BJ (cell line): Measurements from ENCODE around the gene IL36A. TPM values are rescaled to one million over a fixed set of nuclear protein-coding genes. Genes with fewer than 3 reads are reported as not detected.

Experiments used
- CTCF ChIA-PET: fragments of 350-600 bp; formaldehyde crosslinking; extraction: SDS; loops from one replicate; lab custom pipeline; 2021; ENCODE audit warnings: antibody characterized with exemption, inconsistent platforms; lab: Yijun Ruan, JAX
- POLR2A ChIA-PET: fragments of 300-600 bp; sonication (Branson Sonifier 250); formaldehyde crosslinking; extraction: SDS; loops from one replicate; lab custom pipeline; 2021; ENCODE audit warnings: antibody characterized with exemption; lab: Charles Lee
- DNase-seq: peaks from one replicate; pipeline ENCODE4 v3.0.0-alpha.2; 2011; ENCODE audit warnings: low read depth
- H3K27me3 ChIP-seq: 2 replicates; pipeline ENCODE4 v1.6.0; 2011; ENCODE audit warnings: low read length; ENCODE audit not compliant: control insufficient read depth, insufficient read depth
- H3K36me3 ChIP-seq: 2 replicates; pipeline ENCODE4 v1.5.1; 2011; ENCODE audit warnings: low read length; ENCODE audit not compliant: control insufficient read depth, insufficient read depth
- H3K4me3 ChIP-seq: 2 replicates; pipeline ENCODE4 v1.5.1; 2011; ENCODE audit warnings: low read depth, mild to moderate bottlenecking, control low read depth, low read length
- polyA plus RNA-seq: library from polyadenylated mRNA; depleted of rRNA; stranded (reverse); fragments of >200 nt; gene quantifications from 2 replicates; pipeline ENCODE4 v1.2.3, GENCODE V29; 2011
- TF ChIP-seq, protein P1 (sequence below): IDR thresholded peaks from 2 replicates; pipeline ENCODE4 v1.5.1; 2011; ENCODE audit warnings: low read depth, mild to moderate bottlenecking, control low read depth, inconsistent platforms, low read length, moderate library complexity; ENCODE audit not compliant: insufficient read depth

IL36A gene
- polyA plus RNA-seq, 1 experiment = not detected

- no peak overlapping the region for H3K4me3 ChIP-seq
- DNase-seq = no peak
- peaks cover 5% of the 10 kb centered on the region; the same call in 1 of the 2 replicates for H3K27me3 ChIP-seq
- ChIA-PET CTCF (no interaction called here), POLR2A (no interaction called here)
- no peaks in the 10 kb centered on the region for H3K36me3 ChIP-seq
- TF ChIP-seq, protein P1, sequence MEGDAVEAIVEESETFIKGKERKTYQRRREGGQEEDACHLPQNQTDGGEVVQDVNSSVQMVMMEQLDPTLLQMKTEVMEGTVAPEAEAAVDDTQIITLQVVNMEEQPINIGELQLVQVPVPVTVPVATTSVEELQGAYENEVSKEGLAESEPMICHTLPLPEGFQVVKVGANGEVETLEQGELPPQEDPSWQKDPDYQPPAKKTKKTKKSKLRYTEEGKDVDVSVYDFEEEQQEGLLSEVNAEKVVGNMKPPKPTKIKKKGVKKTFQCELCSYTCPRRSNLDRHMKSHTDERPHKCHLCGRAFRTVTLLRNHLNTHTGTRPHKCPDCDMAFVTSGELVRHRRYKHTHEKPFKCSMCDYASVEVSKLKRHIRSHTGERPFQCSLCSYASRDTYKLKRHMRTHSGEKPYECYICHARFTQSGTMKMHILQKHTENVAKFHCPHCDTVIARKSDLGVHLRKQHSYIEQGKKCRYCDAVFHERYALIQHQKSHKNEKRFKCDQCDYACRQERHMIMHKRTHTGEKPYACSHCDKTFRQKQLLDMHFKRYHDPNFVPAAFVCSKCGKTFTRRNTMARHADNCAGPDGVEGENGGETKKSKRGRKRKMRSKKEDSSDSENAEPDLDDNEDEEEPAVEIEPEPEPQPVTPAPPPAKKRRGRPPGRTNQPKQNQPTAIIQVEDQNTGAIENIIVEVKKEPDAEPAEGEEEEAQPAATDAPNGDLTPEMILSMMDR = no peak
Measured at GRCh38 chr2:112993831-112994230, 11.4 kb upstream of the IL36A start.

- TF ChIP-seq, protein P1 = no peak
- Histone ChIP-seq H3K4me3 (no peak overlapping the region), H3K36me3 (no peaks in the 10 kb centered on the region), H3K27me3 (peaks cover 5% of the 10 kb centered on the region; the same call in 1 of the 2 replicates)
- DNase-seq = no peak
- ChIA-PET POLR2A (no interaction called here), CTCF (no interaction called here)
Measured at GRCh38 chr2:112994648-112995047, 10.6 kb upstream of the IL36A start.

DNA sequence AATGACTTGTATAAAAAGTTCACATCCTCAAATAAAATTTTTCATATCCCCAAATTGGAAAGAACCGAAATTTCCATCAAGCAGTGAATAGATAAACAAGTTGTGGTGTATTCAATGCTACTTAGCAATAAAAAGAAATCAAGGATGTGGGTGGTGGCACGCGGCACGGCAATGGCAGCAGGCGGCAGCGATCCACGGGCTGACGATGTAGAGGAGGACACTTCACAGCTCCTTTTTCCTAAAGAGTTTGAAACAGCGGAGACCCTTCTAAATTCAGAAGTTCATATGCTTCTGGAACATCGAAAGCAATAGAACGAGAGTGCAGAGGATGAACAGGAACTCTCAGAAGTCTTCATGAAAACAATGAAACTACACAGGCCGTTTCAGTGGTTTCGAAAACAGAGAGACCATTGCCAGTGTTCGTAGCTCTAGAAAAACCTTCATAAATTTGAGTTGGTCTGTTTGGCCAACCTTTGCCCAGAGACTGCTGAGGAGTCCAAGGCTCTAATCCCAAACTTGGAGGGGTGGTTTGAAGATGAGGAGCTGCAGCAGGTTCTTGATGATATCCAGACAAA, 9.8 kb upstream of the IL36A start:
- H3K4me3 ChIP-seq = no peak overlapping the region
- no peak for DNase-seq
- H3K36me3 ChIP-seq = no peaks in the 10 kb centered on the region
- TF ChIP-seq, protein P1 = no peak
- ChIA-PET CTCF (no interaction called here), POLR2A (no interaction called here)
- peaks cover 5% of the 10 kb centered on the region; the same call in 1 of the 2 replicates for H3K27me3 ChIP-seq

DNA sequence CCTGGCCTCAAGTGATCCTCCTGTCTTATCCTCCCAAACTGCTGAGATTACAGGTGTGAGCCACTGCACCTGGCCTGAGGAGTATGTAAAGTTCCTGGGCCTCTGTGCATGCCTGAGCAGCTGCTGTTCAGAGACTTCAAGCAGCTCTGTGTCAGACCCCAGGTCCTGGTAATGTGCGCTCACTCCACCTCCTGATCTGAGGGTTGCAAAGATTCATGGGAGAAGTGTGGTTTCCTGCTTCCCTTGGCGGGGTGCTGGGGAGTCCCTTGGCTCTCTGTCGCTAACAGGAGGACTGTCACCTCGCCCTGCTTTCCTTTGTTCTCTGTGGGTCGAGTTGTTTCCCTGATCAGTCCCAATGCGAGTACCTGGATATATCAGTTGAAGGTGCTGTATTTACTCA, 8.6 kb upstream of the IL36A start:
- Histone ChIP-seq H3K4me3 (no peak overlapping the region), H3K36me3 (no peaks in the 10 kb centered on the region), H3K27me3 (peaks cover 5% of the 10 kb centered on the region; the same call in 1 of the 2 replicates)
- TF ChIP-seq, protein P1 = no peak
- ChIA-PET POLR2A (no interaction called here), CTCF (no interaction called here)
- no peak for DNase-seq

- Histone ChIP-seq H3K36me3 (no peaks in the 10 kb centered on the region), H3K27me3 (peaks cover 5% of the 10 kb centered on the region; the same call in 1 of the 2 replicates), H3K4me3 (no peak overlapping the region)
- POLR2A ChIA-PET = no interaction called here
- TF ChIP-seq, protein P1 = no peak
- no peak for DNase-seq
- CTCF ChIA-PET = no interaction called here
Measured at GRCh38 chr2:112997151-112997550, 8.1 kb upstream of the IL36A start.
